A549 (cell line): Measurements from ENCODE around the gene TMEM116. TPM values are rescaled to one million over a fixed set of nuclear protein-coding genes. Genes with fewer than 3 reads are reported as not detected.

ENCODE experiments used
- ATAC-seq, 2 experiments: fragments of 200-7000 bp in 1 of 2; fragments of >200 bp in 1 of 2; cut with Nextera tagmentation in 1 of 2; cut with Tn5 transposase in 1 of 2; 3 replicates each; pipeline versions ENCODE4 v1.8.0 to v1.9.1; 2018 to 2020; ENCODE audit warnings: mild to moderate bottlenecking in 1 of 2, moderate library complexity in 1 of 2
- CTCF ChIA-PET: fragments of 300-600 bp; sonication (Branson Sonifier 250); formaldehyde crosslinking; extraction: SDS; loops from one replicate; lab custom pipeline; 2021; ENCODE audit warnings: antibody characterized with exemption, inconsistent platforms; lab: Yijun Ruan, JAX
- POLR2A ChIA-PET: fragments of 350-600 bp; formaldehyde crosslinking; extraction: SDS; loops from one replicate; lab custom pipeline; 2021; ENCODE audit warnings: antibody characterized with exemption, inconsistent platforms; lab: Yijun Ruan, JAX
- DNase-seq, 2 experiments: peaks; one replicate each; pipeline versions ENCODE4 v3.0.0 to v3.0.0-alpha.2; 2011 to 2016; ENCODE audit warnings: low read depth in 1 of 2, low spot score in 1 of 2
- FAIRE-seq: peaks from 2 replicates; lab custom pipeline; 2011; peaks lifted over from hg19 to GRCh38; lab: Jason Lieb, UNC
- H3K27ac ChIP-seq, 2 experiments: fragments of >200 bp; sonication (Bioruptor Twin); formaldehyde crosslinking; 3 replicates each; pipeline ENCODE4 v1.5.1; 2016 to 2017
- H3K4me1 ChIP-seq: fragments of >200 bp; sonication (Bioruptor Twin); formaldehyde crosslinking; 3 replicates; pipeline ENCODE4 v1.6.1; 2016
- H3K4me2 ChIP-seq: fragments of >200 bp; sonication (Bioruptor Twin); formaldehyde crosslinking; 3 replicates; pipeline ENCODE4 v1.6.1; 2016
- H3K4me3 ChIP-seq: fragments of >200 bp; sonication (Bioruptor Twin); formaldehyde crosslinking; 3 replicates; pipeline ENCODE4 v1.5.1; 2016
- H3K9me3 ChIP-seq: fragments of >200 bp; sonication (Bioruptor Twin); formaldehyde crosslinking; 3 replicates; pipeline ENCODE4 v1.6.1; 2016
- BHLHE40 ChIP-seq: IDR thresholded peaks from 2 replicates; pipeline ENCODE4 v1.6.1; 2012; ENCODE audit warnings: low read depth, low read length, inconsistent platforms
- CBX8 ChIP-seq: fragments of 200-600 bp; sonication (generic); IDR thresholded peaks from 2 replicates; pipeline ENCODE4 v1.6.1; 2016
- CEBPB ChIP-seq, 2 experiments: fragments of >200 bp in 1 of 2; sonication (Bioruptor Twin) in 1 of 2; formaldehyde crosslinking in 1 of 2; IDR thresholded peaks; 2 replicates each; pipeline ENCODE4 v1.6.1; 2012 to 2016
- EHF ChIP-seq: fragments of 250-450 bp; sonication (Bioruptor Pico); IDR thresholded peaks from 2 replicates; pipeline ENCODE4 v1.5.0; 2020; ENCODE audit warnings: mild to moderate bottlenecking
- FOSL2 ChIP-seq, 2 experiments: fragments of 450-650 bp in 1 of 2; fragments of >200 bp in 1 of 2; sonication (Bioruptor Twin) in 1 of 2; formaldehyde crosslinking; IDR thresholded peaks; 2 replicates each; pipeline versions ENCODE4 v1.5.0 to v1.6.1; 2016 to 2020; ENCODE audit warnings: mild to moderate bottlenecking in 1 of 2, moderate library complexity in 1 of 2
- FOXS1 ChIP-seq: fragments of 250-450 bp; sonication (Bioruptor Pico); IDR thresholded peaks from 2 replicates; pipeline ENCODE4 v1.5.0; 2020; ENCODE audit warnings: mild to moderate bottlenecking, moderate library complexity
- GATA3 ChIP-seq: IDR thresholded peaks from 2 replicates; pipeline ENCODE4 v1.6.1; 2012; ENCODE audit warnings: borderline replicate concordance
- NR3C1 ChIP-seq: fragments of >200 bp; sonication (Bioruptor Twin); formaldehyde crosslinking; IDR thresholded peaks from 3 replicates; pipeline ENCODE4 v1.6.1; 2017
- PHF8 ChIP-seq: fragments of 200-600 bp; sonication (generic); IDR thresholded peaks from 2 replicates; pipeline ENCODE4 v1.6.1; 2016; ENCODE audit warnings: low read depth, mild to moderate bottlenecking, antibody characterized with exemption, moderate library complexity, borderline replicate concordance
- POLR2AphosphoS2 ChIP-seq: conservative IDR thresholded peaks from 2 replicates; pipeline ENCODE4 v1.6.1; 2012; ENCODE audit warnings: low read length, improper control_type of control experiment, inconsistent platforms
- RARB ChIP-seq: fragments of 250-450 bp; sonication (Bioruptor Pico); IDR thresholded peaks from 2 replicates; pipeline ENCODE4 v1.8.0; 2021; ENCODE audit warnings: mild to moderate bottlenecking, moderate library complexity
- RCOR1 ChIP-seq: fragments of 150-350 bp; IDR thresholded peaks from 2 replicates; pipeline ENCODE4 v1.6.1; 2014; ENCODE audit warnings: antibody characterized with exemption, low read length, low read depth
- TP53 ChIP-seq: fragments of 250-450 bp; sonication (Bioruptor Pico); IDR thresholded peaks from 2 replicates; pipeline ENCODE4 v1.5.0; 2021; ENCODE audit warnings: mild to moderate bottlenecking, moderate library complexity
- USF2 ChIP-seq: fragments of 450-650 bp; IDR thresholded peaks from 2 replicates; pipeline ENCODE4 v1.6.1; 2014; ENCODE audit warnings: antibody characterized with exemption
- ZSCAN20 ChIP-seq: fragments of 250-450 bp; sonication (Bioruptor Pico); IDR thresholded peaks from 2 replicates; pipeline ENCODE4 v1.8.0; 2022; ENCODE audit warnings: mild to moderate bottlenecking, moderate library complexity
- WGBS: methylation state at CpG from one replicate; pipeline ENCODE4 v1.1.6; 2017; ENCODE audit errors: missing lambda C conversion rate; 5-methylcytosine and 5-hydroxymethylcytosine counted together
- polyA plus RNA-seq, 4 experiments: library from polyadenylated mRNA; depleted of rRNA in 3 of 4; stranded (reverse); fragments of >200 nt; fragmentation: RNase III in 1 of 4; extraction: RNeasy Plus Mini Kit Qiagen cat#74134 plus additional on column Dnase treatment in 1 of 4; gene quantifications; 2 replicates in 3 of 4; 3 replicates in 1 of 4; pipeline ENCODE4 v1.2.3, GENCODE V29; 2011 to 2017
- TF ChIP-seq, protein P1 (sequence below): fragments of 200-600 bp; sonication (generic); IDR thresholded peaks from 2 replicates; pipeline ENCODE4 v1.6.1; 2016; ENCODE audit warnings: antibody characterized with exemption, mild to moderate bottlenecking, moderate library complexity
- TF ChIP-seq, protein P2 (sequence below): fragments of 250-450 bp; sonication (Bioruptor Pico); IDR thresholded peaks from 2 replicates; pipeline ENCODE4 v1.5.0; 2021; ENCODE audit warnings: mild to moderate bottlenecking, moderate library complexity, borderline replicate concordance

The TMEM116 gene
- polyA plus RNA-seq, 2 of the 4 experiments (the other 2 are of a cell fraction) = 11.0 to 22.4 TPM

- Histone ChIP-seq H3K4me3 (no peak overlapping the region), H3K4me1 (peaks cover 10% of the 10 kb centered on the region; the same call in 1 of the 3 replicates), H3K4me2 (no peak overlapping the region), H3K27ac (no peak overlapping the region), H3K9me3 (no peaks in the 10 kb centered on the region)
- ATAC-seq (no peak), FAIRE-seq (no peak), DNase-seq (no peak)
- CTCF ChIA-PET = interaction anchor here (1.1 kb wide), 1 partner anchor 33 kb away, joined by 3 read pairs; no protein-coding TSS in a partner anchor
- POLR2A ChIA-PET = no interaction called here
- no peak for TF ChIP-seq FOSL2 (IDR thresholded peaks at IDR 0.05)
- no peak for TF ChIP-seq FOSL2 (CRISPR knock-in tag; IDR thresholded peaks at IDR 0.05)
- no peak for TF ChIP-seq TP53 (CRISPR knock-in tag)
- no peak for TF ChIP-seq NR3C1
- TF ChIP-seq BHLHE40 = no peak
- TF ChIP-seq CEBPB (IDR thresholded peaks at IDR 0.05) = no peak
- TF ChIP-seq RARB (CRISPR knock-in tag) = no peak
- TF ChIP-seq ZSCAN20 (CRISPR knock-in tag) = no peak
- TF ChIP-seq, protein P1, sequence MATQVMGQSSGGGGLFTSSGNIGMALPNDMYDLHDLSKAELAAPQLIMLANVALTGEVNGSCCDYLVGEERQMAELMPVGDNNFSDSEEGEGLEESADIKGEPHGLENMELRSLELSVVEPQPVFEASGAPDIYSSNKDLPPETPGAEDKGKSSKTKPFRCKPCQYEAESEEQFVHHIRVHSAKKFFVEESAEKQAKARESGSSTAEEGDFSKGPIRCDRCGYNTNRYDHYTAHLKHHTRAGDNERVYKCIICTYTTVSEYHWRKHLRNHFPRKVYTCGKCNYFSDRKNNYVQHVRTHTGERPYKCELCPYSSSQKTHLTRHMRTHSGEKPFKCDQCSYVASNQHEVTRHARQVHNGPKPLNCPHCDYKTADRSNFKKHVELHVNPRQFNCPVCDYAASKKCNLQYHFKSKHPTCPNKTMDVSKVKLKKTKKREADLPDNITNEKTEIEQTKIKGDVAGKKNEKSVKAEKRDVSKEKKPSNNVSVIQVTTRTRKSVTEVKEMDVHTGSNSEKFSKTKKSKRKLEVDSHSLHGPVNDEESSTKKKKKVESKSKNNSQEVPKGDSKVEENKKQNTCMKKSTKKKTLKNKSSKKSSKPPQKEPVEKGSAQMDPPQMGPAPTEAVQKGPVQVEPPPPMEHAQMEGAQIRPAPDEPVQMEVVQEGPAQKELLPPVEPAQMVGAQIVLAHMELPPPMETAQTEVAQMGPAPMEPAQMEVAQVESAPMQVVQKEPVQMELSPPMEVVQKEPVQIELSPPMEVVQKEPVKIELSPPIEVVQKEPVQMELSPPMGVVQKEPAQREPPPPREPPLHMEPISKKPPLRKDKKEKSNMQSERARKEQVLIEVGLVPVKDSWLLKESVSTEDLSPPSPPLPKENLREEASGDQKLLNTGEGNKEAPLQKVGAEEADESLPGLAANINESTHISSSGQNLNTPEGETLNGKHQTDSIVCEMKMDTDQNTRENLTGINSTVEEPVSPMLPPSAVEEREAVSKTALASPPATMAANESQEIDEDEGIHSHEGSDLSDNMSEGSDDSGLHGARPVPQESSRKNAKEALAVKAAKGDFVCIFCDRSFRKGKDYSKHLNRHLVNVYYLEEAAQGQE = no peak
- TF ChIP-seq CBX8 = no peak
- no peak for TF ChIP-seq POLR2AphosphoS2
These were observed 34.4 kb downstream of the TMEM116 start for GRCh38 chr12:111978545-111978944.

GRCh38 chr12:111976860-111977259, 36.1 kb downstream of the TMEM116 start:
- FAIRE-seq = no peak
- CTCF ChIA-PET = interaction anchor here (1.4 kb wide), 1 partner anchor 36 kb away, joined by 3 read pairs; the partner anchor contains the start of genes ERP29 and TMEM116
- Histone ChIP-seq H3K4me2 (no peak overlapping the region), H3K9me3 (no peaks in the 10 kb centered on the region), H3K27ac (no peak overlapping the region), H3K4me1 (peaks cover 10% of the 10 kb centered on the region; the same call in 1 of the 3 replicates), H3K4me3 (no peak overlapping the region)
- DNase-seq = no peak
- no peak for ATAC-seq
- POLR2A ChIA-PET = no interaction called here
- TF ChIP-seq, protein P2, sequence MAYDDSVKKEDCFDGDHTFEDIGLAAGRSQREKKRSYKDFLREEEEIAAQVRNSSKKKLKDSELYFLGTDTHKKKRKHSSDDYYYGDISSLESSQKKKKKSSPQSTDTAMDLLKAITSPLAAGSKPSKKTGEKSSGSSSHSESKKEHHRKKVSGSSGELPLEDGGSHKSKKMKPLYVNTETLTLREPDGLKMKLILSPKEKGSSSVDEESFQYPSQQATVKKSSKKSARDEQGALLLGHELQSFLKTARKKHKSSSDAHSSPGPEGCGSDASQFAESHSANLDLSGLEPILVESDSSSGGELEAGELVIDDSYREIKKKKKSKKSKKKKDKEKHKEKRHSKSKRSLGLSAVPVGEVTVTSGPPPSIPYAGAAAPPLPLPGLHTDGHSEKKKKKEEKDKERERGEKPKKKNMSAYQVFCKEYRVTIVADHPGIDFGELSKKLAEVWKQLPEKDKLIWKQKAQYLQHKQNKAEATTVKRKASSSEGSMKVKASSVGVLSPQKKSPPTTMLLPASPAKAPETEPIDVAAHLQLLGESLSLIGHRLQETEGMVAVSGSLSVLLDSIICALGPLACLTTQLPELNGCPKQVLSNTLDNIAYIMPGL (CRISPR knock-in tag) = no peak
- TF ChIP-seq USF2 = no peak
- no peak for TF ChIP-seq PHF8
- TF ChIP-seq TP53 (CRISPR knock-in tag) = no peak
- TF ChIP-seq, all 56 proteins: peak for 0

- DNase-seq (no peak), FAIRE-seq (no peak), ATAC-seq (no peak)
- Histone ChIP-seq H3K27ac (no peak overlapping the region), H3K4me3 (no peak overlapping the region), H3K4me2 (no peak overlapping the region)
- CTCF ChIA-PET = interaction anchor here (1.4 kb wide), 1 partner anchor 37 kb away, joined by 3 read pairs; the partner anchor contains the start of genes ERP29 and TMEM116
- POLR2A ChIA-PET = no interaction called here
- 95% methylated on average over 6 of the region's 6 CpGs for WGBS
- TF ChIP-seq GATA3 (no peak), CBX8 (no peak), RCOR1 (no peak), EHF (CRISPR knock-in tag) (no peak), TP53 (CRISPR knock-in tag) (no peak), FOXS1 (CRISPR knock-in tag) (no peak)
- TF ChIP-seq, all 56 proteins: peak for 0
- peaks cover 10% of the 10 kb centered on the region; the same call in 1 of the 3 replicates for H3K4me1 ChIP-seq
- H3K9me3 ChIP-seq = no peaks in the 10 kb centered on the region
These were observed 36.7 kb downstream of the TMEM116 start for GRCh38 chr12:111976291-111976690.
